GM21576 (cell line): ENCODE measurements around the gene DDT.
"Not testable (repeated sequence)": the region's sequence is repeated elsewhere in the genome, so short reads cannot be mapped to it uniquely, and the experiment has no call there.

Experiments
- ATAC-seq: cut with Tn5 transposase; IDR thresholded peaks from one replicate; pipeline ENCODE4 v1.9.1; 2021; ENCODE audit warnings: mild to moderate bottlenecking, moderate library complexity; ENCODE audit not compliant: unreplicated experiment

Gene DDT

DNA sequence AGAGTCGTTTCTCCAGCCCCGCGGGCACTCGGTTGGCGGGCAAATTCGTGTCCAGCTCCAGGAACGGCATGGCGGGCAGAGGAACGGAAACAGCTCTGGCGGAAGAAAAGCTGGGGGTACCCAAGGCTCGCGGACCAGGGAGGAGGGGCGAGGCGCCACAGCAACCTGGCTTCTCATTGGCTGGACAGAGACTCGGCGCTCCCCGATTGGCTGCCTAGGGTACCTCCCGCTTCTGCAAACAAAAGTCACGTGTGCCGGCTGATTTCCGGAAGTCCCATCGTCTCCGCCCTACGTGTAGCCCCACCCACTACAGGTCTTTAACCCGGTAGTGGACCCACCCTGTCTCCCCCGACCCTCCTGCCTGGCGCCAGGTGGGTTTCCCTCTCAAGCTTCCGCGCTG lies at the start of gene DDT:
DDT (minus strand) TSS at position 97 of the 400 bp plus-strand sequence; CDS start at position 70, 27 bp downstream.
- ATAC-seq = peak; percentile 91

DNA sequence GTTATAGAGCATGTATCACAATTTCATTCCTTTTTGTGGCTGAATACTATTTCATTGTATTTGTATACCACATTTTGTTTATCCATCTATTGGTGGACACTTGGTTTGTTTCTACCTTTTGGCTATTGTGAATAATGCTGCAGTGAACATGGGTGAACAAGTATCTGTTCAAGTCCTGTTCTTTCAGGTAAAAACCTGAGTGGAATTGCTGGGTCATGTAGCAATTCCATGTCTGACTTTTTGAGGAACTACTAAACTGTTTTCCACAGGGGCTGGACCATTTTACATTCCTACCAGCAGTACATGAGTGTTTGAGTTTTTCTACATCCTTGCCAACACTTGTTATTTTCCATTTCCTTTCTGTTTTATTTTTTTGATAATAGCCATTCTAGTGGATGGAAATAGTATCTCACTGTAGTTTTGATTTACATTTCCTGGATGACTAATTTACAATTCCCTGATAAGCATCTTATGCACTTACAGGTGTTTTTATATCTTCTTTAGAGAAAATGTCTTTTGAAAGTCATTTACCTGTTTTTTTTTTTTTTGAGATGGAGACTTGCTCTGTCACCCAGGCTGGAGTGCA lies 49.1 kb upstream of the DDT start:
- no peak for ATAC-seq

DNA sequence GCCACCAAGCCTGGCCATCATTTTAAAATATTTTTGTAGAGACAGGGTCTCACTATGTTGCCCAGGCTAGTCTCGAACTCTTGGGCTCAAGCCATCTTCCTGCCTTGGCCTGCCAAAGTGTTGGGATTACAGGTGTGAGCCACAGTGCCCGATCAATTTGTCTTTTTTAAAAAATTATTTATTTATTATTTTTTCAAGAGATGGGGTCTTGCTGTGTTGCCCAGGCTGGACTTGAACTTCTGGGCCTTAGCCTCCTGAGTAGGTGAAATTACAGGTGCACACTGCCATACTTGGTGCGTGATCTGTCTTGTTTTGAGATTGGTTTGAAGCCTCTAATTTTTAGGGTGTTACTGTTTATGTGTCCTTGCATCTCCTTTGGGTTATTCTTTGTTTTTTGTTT lies 47.1 kb upstream of the DDT start:
- no peak for ATAC-seq

DNA sequence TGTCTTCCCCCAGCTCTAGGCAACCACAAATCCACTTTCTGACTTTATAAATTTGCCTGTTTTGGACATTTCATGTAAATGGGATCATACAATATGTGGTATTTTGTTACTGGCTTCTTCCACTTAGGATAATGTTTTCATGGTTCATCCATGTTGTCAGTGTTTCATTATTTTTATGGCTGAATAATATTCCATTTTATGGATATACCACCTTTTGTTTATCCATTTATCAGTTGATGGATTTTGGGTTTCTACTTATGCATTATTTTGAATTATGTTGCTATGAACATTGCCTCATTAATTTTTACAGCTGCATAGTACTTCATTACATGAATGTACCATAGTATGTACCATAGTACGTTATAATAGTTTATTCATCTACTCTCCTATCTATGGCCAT lies 41.9 kb upstream of the DDT start:
- no peak for ATAC-seq

DNA sequence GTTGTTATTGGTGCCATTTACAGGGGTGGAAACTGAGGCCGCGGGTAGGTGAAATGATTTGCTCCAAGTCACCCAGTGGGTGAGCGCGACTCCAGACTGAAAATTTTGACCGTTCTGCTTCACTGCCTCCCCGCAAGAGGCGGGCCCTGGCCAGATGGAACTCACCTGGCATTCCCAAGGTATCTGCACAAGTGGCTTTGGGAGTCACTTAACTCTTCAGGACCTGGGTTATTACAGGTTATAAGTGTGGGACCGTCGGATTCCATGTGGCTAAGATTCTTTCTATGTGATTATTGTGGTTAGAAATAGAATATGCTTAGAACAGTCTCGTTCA lies 37.5 kb upstream of the DDT start:
- peak; percentile 10 for ATAC-seq

DNA sequence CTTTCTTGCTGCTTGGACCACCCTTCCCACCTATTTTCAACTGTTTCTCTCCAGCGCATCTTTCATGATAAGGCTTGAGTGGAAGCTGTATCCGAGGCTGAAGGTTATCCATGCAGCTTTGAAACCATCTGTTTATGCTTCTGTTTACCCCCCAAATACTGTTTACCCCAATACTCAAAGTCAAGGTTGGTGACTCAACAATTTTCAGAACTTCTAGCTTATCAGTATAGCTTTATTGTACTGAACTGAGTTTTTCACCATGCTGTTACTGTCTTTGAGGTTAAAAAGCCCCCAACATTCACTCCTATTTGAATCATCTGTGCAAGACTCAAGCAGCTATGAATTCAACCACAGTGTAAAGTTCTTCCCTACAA lies 35.8 kb upstream of the DDT start:
- no peak for ATAC-seq

DNA sequence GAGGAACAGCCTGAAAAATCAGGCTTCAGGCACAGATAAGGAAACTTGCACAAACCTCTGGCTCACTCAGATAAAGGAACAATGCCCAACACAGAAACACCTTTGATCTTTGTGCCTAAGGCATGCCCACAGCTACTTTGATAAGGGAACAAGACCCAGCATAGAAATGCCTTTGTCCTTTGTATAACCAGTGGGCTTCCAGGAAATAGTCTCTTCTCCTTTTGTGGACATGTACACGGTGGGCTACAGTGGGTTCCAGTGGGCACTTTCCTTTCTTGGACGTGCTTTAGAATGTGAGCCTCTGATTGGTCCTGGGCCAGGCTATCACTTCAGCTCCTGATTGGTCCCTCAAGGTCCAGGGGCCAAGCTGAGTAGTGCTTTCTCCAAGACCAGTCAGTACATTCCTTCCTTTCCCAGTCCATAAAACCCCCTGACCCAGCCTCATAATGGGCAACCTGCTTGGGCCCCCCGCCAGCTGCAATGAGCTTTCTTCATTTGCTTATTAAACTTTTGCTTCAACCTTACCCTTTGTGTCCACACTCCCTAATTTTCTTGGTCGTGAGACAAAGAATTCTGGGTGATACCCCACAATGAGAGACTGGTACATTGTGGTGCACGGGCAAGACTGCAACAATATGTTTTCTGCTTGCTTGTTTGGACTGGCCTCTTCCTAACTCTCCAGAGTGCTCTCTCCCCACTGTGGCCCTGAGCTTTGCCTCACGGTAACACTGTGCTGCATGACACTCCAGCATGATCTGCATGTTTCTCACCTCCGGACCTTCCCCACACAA lies 35.2 kb upstream of the DDT start:
- no peak for ATAC-seq

DNA sequence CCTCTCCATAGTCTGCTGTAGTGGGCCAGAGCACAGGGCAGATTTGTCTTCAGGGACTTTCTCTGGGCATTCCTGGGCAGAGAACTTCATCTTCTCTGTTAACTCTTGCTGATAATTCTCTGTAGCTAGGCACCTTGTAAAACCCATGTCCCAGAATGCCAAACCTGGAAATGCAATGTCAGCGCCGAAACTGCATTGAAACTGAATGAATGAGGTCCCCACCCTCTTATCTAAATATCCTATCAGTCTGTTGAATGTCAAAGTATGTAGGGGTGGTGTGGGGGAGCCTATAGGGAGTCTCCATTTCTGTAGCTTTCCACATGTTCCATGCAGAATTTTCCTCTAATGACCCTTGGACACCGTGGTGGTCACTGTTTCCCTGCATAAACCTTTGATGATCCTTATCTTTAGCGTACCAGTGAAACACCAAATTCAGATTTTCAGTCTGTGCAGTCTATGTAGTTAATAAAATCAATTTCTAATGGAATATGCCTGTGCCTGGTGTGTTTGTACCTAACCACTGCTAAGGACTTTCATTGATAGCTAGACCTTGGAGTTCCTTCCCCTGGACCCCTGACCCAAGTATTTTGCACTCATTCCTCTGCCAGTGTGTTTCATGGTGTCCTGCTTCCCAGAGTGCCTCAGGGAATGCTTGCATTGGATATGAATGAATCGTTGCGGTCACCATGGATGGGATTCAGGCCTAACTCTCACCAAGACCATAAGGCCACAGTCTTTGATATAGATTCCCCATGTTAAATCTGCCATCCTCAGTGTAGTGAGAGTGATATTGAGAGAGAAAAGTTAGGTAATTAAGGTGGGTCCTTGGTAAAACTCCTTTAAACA lies 34.4 kb upstream of the DDT start:
- no peak for ATAC-seq

DNA sequence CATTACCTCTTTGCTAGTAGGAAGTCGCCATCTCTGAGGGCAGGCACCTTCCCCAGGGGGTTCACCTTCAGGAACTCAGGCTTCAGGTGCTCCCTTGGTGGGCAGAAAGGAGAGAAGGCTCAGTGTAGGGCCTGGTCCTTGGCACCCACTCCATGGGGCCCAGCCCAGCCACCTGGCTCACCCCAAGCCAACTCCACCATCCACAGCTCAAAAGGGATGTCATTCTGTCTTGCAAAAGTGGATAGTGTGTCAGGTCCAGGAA lies 33.7 kb upstream of the DDT start:
- ATAC-seq = no peak

DNA sequence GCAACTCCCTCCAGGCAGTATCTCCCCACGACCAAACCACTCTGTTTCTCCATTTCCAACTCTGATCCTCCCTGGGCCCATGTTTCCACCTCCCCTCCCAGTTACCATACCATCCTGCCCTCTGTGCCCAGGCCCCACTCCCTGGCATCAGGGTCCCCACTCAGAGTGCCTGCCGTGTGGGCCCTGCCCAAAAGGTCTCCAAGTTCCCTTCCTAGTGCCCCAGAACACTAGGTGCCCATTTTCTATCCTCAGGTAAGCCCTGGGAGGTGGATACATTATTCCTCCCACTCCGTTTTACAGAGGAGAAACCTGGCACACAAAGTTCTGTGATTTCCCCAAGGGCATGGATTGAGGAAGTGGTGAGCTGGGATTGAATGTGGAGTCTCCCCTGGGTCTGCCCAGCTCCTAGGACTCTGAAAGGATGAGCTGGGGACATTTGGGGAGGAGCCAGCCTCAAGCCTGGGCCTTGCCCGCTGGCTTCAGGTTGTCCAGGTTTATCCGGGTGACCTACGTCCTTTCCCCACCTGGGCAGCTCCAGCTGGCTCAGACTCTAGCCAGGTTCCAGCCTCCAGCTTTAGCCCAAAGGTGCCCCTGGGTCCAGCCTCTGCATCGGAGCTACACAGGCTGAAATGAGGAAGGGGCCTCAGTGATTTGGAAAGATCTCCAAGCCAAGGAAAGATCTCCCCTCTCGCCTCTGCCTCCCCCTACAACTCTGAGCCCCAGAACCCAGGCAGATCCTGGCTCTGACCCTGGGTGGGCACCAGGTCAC lies 33.2 kb upstream of the DDT start:
- no peak for ATAC-seq

DNA sequence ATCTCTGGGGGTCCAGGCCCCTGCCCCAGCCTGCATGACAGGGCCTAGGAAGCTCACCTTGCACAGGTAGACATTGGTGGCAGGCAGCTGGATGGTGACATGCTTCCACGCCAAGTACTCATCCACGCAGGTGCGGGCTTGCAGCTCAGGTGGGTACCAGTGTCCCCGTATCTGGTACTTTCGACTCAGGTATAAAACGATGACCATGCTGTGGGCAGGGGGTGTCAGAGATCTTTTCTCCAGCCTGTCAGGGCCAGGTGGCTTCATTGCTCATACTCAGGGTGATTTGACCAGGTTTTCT lies 32.6 kb upstream of the DDT start:
- ATAC-seq = no peak

DNA sequence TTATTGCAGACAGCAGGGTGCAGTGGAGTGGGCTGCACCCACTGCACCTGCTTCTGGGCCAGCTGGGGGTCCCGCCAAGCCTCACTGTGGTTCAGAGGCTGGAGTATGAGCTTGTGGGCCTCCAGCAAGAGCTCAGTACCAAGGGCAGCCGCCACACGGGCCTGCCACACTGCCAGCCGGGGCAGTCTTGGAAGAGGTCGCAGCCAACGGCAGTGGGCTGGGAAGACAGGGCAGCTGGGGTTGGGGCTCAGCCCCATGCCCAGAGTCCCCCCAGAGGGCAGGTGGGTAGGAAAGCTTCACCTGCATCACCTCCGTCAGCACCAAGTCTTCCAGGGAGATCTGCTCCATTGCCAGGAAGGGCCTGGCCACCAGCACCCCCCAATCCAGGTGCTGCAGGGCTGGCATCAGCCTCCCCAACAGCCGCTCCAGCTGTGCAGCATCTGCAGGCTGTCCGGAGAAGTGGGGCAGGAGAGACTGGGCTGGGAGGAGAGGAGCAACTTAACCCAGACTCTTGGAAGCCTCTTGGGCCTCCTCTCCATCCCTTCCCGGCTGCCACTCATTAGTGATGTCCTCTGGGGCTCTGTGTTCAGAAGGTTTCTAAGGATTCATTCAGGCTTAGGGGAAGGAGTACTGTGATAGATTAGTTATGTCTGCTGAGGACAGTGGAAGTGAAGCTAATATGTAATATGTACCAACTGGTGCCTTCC lies 32.1 kb upstream of the DDT start:
- no peak for ATAC-seq

DNA sequence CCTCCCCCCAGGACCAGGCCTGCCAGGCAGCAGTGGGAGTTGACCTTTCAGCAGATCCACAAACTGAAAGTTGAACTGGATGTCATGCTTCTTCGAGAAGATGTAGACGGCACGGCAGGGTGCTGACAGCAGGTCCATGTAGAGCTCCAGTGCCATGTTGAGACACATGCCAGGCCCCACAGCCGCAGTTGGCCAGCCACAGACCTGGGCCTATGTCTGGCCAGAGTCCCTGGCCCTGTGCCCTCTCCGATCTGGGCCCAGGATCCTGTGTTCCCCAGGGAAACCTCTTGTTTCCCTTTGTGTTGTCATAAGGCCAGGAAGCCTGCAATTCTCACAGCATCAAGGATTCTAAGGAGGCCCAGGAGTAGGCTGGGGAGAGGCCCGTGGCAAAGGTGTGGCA lies 31.0 kb upstream of the DDT start, which contains the start of gene GSTT4:
GSTT4 (minus strand) TSS at position 253 of the 400 bp plus-strand sequence; CDS start at position 156, 97 bp downstream.
- no peak for ATAC-seq

DNA sequence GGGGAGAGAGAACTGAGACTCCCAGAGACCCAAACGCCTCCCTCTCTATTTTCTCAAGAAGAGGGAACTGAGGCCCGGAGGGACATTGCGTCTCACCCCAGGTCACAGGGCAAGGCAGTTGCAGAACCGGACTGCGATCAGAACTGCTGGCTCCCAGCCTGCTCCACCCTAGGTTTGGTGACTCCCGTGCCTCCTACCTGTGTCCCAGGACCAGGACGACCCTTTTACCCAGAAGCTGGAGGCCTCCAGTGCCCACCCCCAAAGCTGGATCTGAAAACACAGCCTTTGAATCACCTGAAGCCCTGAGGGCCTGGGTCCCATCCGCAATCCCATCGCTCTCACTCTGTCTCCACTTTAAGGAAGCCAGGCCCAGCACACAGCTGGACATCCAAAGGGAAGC lies 29.6 kb upstream of the DDT start:
- ATAC-seq = no peak

DNA sequence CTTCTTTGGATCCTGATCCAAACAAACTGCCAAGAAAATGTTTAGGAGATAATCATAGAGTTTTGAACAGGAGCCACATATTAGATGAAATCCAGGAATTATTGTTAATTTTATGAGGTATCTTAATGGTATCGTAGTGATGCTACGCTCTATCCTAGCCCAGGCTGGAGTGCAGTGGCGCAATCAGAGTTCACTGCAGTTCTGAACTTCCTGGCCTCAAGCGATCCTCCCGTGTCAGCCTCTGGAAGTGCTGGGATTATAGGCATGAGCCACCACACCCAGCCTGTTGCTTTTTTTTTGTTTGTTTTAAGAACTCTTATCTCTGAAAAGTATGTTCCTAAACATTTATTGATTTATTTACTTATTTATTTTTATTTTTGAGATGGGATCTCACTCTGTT lies 28.6 kb upstream of the DDT start:
- no peak for ATAC-seq

DNA sequence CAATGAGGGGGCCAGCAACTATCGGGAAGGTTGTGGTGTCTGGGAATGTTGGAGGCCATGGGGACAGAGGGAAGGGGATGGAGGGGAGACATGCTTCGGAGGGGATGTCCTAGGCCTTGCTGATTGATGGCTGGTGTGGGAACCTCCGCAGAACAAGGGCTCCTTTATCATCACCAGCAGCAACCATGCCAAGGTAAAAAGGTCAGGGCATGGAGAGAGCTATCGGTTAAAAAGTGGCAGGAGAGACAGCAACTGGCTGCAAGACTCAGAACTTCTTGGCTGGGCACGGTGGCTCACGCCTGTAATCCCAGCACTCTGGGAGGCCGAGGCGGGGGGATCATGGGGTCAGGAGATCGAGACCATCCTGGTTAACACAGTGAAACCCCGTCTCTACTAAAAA lies 28.0 kb upstream of the DDT start:
- ATAC-seq = no peak

DNA sequence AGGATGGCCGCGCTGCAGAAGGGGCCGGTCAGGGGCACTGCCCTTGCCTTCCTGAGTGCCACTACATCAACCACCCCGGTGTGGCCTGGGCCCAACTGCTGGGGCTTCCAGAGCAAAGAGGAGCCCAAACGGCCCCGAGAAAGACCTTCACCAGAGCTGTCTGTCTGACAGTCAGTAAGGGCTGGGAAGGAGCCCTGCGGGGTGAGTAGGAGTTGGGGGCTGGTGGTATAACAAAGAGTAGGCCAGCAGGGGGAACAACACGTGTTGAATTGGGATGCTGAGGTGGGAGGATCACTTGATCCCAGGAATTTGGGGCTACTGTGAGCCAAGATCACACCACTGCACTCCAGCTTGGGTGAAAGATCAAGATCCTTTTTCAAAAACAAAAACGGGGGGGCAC lies 27.1 kb upstream of the DDT start:
- ATAC-seq = no peak

DNA sequence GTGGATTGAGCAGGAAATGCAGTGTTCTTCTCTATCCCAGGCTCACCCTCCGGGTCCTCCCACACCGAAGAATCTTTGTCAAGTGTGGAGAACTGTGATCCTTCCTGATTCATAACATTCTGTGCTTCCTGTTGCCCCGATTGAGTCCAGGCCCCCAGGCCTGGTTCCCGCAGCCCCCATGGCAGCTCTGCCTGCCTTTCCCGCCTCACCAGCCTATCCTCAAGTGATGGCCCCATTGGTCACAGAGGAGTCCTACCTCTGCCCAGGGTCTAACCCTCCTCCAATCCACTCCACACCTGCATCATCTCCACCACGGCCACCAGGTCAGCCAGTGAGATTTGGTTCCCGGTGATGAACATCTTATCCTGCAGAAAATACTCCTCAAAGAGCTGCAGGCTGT lies 25.5 kb upstream of the DDT start:
- ATAC-seq = not testable (repeated sequence)

DNA sequence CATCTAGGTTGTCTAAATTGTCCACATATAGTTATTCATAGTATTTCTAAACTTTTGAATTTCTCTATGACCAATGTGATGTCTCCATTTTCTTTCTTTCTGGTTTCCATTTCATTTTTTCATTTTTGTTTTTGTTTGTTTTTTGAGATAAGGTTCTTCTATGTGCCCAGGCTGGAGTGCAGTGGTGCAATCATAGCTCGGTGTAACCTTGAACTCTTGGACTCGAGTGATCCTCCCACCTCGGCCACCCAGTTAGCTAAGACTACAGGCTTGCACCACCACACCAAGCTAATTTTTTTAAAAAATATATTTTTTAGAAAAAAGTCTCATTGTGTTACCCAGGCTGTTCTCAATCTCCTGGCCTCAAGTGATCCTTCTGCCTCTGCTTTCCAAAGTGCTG lies 22.9 kb upstream of the DDT start:
- no peak for ATAC-seq

DNA sequence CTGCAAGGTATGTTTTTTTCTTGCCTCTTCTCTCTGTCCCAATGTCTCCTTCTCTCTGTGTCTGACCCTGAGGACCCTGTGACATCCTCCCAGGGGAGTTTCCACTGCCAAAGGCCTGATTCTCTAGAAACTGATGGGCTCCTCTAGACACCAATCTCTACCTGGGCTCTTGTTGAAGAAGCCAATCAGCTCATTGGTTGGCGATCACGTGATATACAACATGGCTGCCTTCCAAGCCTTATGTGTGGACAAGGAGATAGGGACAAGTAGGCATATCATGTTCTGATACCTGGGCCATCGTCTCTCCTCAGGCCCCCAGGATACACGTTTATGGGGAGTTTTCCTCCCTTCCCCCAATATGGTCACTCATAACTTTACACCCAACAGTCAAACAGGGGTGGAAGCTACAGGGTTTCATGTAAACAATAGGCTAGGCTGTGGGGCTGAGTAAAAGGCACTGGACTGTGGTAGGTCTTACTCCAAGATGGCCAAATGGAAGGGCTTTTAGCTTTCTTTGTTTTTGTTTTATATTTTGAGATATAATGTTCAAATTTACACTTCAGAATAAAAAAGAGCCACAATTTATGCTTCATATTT lies 19.4 kb upstream of the DDT start:
- ATAC-seq = not testable (repeated sequence)

DNA sequence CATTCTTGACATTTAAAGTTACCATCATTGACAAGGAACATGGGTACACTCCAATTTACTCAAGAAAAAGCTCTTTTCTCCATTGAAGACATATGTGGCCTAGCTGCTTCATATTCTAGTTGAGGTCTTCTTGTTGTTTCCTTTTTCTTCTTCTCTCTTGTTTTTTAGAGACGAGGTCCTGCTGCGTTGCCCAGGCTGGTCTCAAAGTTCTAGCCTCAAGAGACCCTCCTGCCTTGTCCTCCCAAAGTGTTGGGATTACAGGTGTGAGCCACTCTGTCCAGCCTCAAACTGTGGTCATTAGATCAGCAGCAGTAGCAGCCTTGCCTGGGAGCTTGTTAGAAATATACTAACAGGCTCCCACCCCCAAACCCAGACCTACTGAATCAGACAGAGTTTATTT lies 18.8 kb upstream of the DDT start:
- ATAC-seq = not testable (repeated sequence)
